B cell (primary cell): Measurements from ENCODE around the gene F13B. TPM values are rescaled to one million over a fixed set of nuclear protein-coding genes. Genes with fewer than 3 reads are reported as not detected.
"Not testable (repeated sequence)": the region's sequence is repeated elsewhere in the genome, so short reads cannot be mapped to it uniquely, and the experiment has no call there.

Source experiments
- ATAC-seq: fragments of 200-7000 bp; cut with Tn5 transposase; one replicate; pipeline ENCODE4 v1.10.0; 2021; ENCODE audit warnings: low read depth, mild to moderate bottlenecking, moderate number of reproducible peaks, moderate library complexity
- CTCF ChIA-PET: fragments of 350-600 bp; sonication (Branson Sonifier 250); formaldehyde crosslinking; loops from one replicate; lab custom pipeline; 2021; ENCODE audit warnings: antibody characterized with exemption, inconsistent platforms; lab: Charles Lee
- POLR2A ChIA-PET: fragments of 350-600 bp; sonication (Branson Sonifier 250); formaldehyde crosslinking; loops from one replicate; lab custom pipeline; 2021; ENCODE audit warnings: antibody characterized with exemption; lab: Charles Lee
- DNase-seq: peaks from one replicate; pipeline ENCODE4 v3.0.0; 2013
- H2AFZ ChIP-seq: 2 replicates; pipeline ENCODE4 v1.6.1; 2012; ENCODE audit warnings: mild to moderate bottlenecking, low read depth, low read length; ENCODE audit not compliant: insufficient read depth, poor library complexity, severe bottlenecking
- H3K27ac ChIP-seq, 2 donors: 1 replicate in 1 of 2; 2 replicates in 1 of 2; pipeline ENCODE4 v1.5.1; 2012 to 2013; ENCODE audit warnings: low read length in 2 of 2, mild to moderate bottlenecking in 2 of 2, moderate library complexity in 1 of 2
- H3K27me3 ChIP-seq, 4 experiments: fragments of 200-600 bp in 1 of 4; sonication (generic) in 1 of 4; replicated peaks in 1 of 4; 1 replicate in 2 of 4; 2 replicates in 2 of 4; pipeline versions ENCODE4 v1.6.1 to v1.7.0; 2013 to 2016; ENCODE audit warnings: low read length in 3 of 4, mild to moderate bottlenecking in 2 of 4, mixed read lengths in 1 of 4, moderate library complexity in 1 of 4; ENCODE audit not compliant: insufficient read depth in 4 of 4, control insufficient read depth in 3 of 4; ENCODE audit errors: control extremely low read depth in 1 of 4
- H3K36me3 ChIP-seq, 2 experiments: replicated peaks in 1 of 2; 1 replicate in 1 of 2; 2 replicates in 1 of 2; pipeline versions ENCODE4 v1.6.1 to v1.7.1; 2013; ENCODE audit warnings: low read length in 1 of 2; ENCODE audit not compliant: insufficient read depth in 2 of 2, control insufficient read depth in 1 of 2; ENCODE audit errors: control extremely low read depth in 1 of 2, extremely low read depth in 1 of 2
- H3K4me1 ChIP-seq, 2 donors: fragments of 200-600 bp in 1 of 2; sonication (generic) in 1 of 2; 1 replicate in 1 of 2; 2 replicates in 1 of 2; pipeline versions ENCODE4 v1.5.1 to v1.6.1; 2013 to 2017; ENCODE audit warnings: low read length in 2 of 2; ENCODE audit not compliant: control insufficient read depth in 2 of 2, insufficient read depth in 2 of 2
- H3K4me2 ChIP-seq: replicated peaks from 2 replicates; pipeline ENCODE3; 2012; ENCODE audit warnings: mild to moderate bottlenecking, low read depth, low read length; ENCODE audit not compliant: poor library complexity, severe bottlenecking
- H3K4me3 ChIP-seq, 5 experiments: fragments of 200-600 bp in 1 of 5; sonication (generic) in 1 of 5; 1 replicate in 3 of 5; 2 replicates in 2 of 5; pipeline versions ENCODE4 v1.5.1 to v1.7.0; 2011 to 2016; ENCODE audit warnings: low read length in 4 of 5, mild to moderate bottlenecking in 4 of 5, low read depth in 2 of 5, control low read depth in 1 of 5, moderate library complexity in 1 of 5; ENCODE audit not compliant: insufficient read depth in 1 of 5; ENCODE audit errors: control extremely low read depth in 1 of 5, extremely low read depth in 1 of 5
- H3K79me2 ChIP-seq: fragments of 200-600 bp; sonication (generic); one replicate; pipeline ENCODE4 v1.6.0; 2016; ENCODE audit warnings: low read length; ENCODE audit not compliant: control insufficient read depth, insufficient read depth
- H3K9ac ChIP-seq: fragments of 200-600 bp; sonication (generic); 2 replicates; pipeline ENCODE4 v1.6.1; 2017; ENCODE audit warnings: mild to moderate bottlenecking, low read length, moderate library complexity
- H3K9me3 ChIP-seq, 3 donors: one replicate each; pipeline versions ENCODE4 v1.6.1 to v1.7.1; 2013; ENCODE audit warnings: low read length in 2 of 3; ENCODE audit not compliant: control insufficient read depth in 2 of 3, insufficient read depth in 1 of 3; ENCODE audit errors: control extremely low read depth in 1 of 3
- H4K20me1 ChIP-seq: 2 replicates; pipeline ENCODE4 v1.6.0; 2012; ENCODE audit warnings: mild to moderate bottlenecking, low read length; ENCODE audit not compliant: insufficient read depth, control insufficient read depth, poor library complexity, severe bottlenecking
- H3K27ac Mint-ChIP-seq: one replicate; pipeline ENCODE4 v1.8.0; 2021; ENCODE audit warnings: mixed read lengths
- H3K27me3 Mint-ChIP-seq: one replicate; pipeline ENCODE4 v1.8.0; 2021; ENCODE audit warnings: mixed read lengths
- H3K4me1 Mint-ChIP-seq: one replicate; pipeline ENCODE4 v1.8.0; 2021; ENCODE audit warnings: mixed read lengths
- H3K4me3 Mint-ChIP-seq: one replicate; pipeline ENCODE4 v1.8.0; 2021; ENCODE audit warnings: mixed read lengths
- H3K9me3 Mint-ChIP-seq: one replicate; pipeline ENCODE4 v1.8.0; 2022; ENCODE audit warnings: mixed read lengths; ENCODE audit not compliant: insufficient read depth
- CTCF ChIP-seq: fragments of 200-600 bp; IDR thresholded peaks from one replicate; pipeline ENCODE4 v1.8.0; 2022; ENCODE audit warnings: antibody characterized with exemption, mild to moderate bottlenecking
- EZH2 ChIP-seq: IDR thresholded peaks from 2 replicates; pipeline ENCODE4 v1.6.1; 2012; ENCODE audit warnings: borderline replicate concordance, low read depth, mild to moderate bottlenecking, moderate library complexity, low read length; ENCODE audit not compliant: insufficient read depth, poor library complexity, severe bottlenecking
- WGBS: methylation state at CpG from one replicate; pipeline ENCODE4 v1.1.5; 2013; ENCODE audit warnings: missing lambda C conversion rate; ENCODE audit not compliant: insufficient coverage; 5-methylcytosine and 5-hydroxymethylcytosine counted together
- intact Hi-C: fragments of 100-400 bp; cut with micrococcal nuclease; formaldehyde crosslinking; loops from one replicate; pipeline ENCODE4 v1.10.0; 2022
- polyA plus RNA-seq: library from polyadenylated mRNA; depleted of rRNA; stranded (reverse); fragments of >200 nt; gene quantifications from 2 replicates; pipeline ENCODE4 v1.2.3, GENCODE V29; 2012
- total RNA-seq, 2 donors: library from RNA; stranded (reverse); fragments of 120-200 nt in 1 of 2; gene quantifications; 1 replicate in 1 of 2; 2 replicates in 1 of 2; pipeline versions ENCODE4 v1.2.3 to v1.2.4, GENCODE V29; 2013 to 2022

F13B gene
- total and polyA plus RNA-seq, 2 donors (not counting 1 experiment from before 2014, with no cell fraction given) = not detected

DNA sequence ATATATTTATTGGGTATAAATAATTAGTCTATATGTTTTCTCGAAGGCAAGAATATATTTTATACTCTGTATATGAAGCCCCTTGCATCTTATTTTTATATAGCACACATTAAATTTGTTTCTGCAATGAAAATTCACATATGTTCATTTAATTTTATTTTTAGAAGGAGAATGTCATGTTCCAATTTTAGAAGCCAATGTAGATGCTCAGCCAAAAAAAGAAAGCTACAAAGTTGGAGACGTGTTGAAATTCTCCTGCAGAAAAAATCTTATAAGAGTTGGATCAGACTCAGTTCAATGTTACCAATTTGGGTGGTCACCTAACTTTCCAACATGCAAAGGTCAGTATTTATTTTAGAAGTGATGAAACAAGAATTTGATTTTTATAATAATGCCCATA is 73.1 kb downstream of the F13B start:
- Histone ChIP-seq H3K4me3 (no peak overlapping the region), H3K79me2 (no peaks in the 10 kb centered on the region), H3K27me3 (no peaks in the 10 kb centered on the region), H3K4me1 (no peaks in the 10 kb centered on the region), H3K9ac (no peak overlapping the region), H4K20me1 (no peaks in the 10 kb centered on the region), H3K36me3 (no peaks in the 10 kb centered on the region), H3K4me2 (no peak overlapping the region), H3K27ac (no peak overlapping the region), H2AFZ (no peak overlapping the region), H3K9me3 (peaks cover 0 to 6% (median 0%) of the 10 kb centered on the region in 3 donors)
- no peaks in the 10 kb centered on the region for H3K27me3 Mint-ChIP-seq
- no CpG with 5 or more reads among the region's 2 CpGs for WGBS
- CTCF ChIA-PET = no interaction called here
- H3K9me3 Mint-ChIP-seq = peaks cover 3% of the 10 kb centered on the region
- DNase-seq (no peak), ATAC-seq (no peak)
- no peak overlapping the region for H3K4me3 Mint-ChIP-seq
- intact Hi-C loops = no loop called here
- H3K27ac Mint-ChIP-seq = no peak overlapping the region
- POLR2A ChIA-PET = no interaction called here
- no peaks in the 10 kb centered on the region for H3K4me1 Mint-ChIP-seq
- TF ChIP-seq CTCF (no peak), EZH2 (no peak)

- POLR2A ChIA-PET = not testable (repeated sequence)
Measured at GRCh38 chr1:196991919-196992651, 75.0 kb downstream of the F13B start.

More at GRCh38 chr1:196991919-196992651, 75.0 kb downstream of the F13B start:
- H4K20me1 ChIP-seq, H3K9ac ChIP-seq, H3K4me1 Mint-ChIP-seq, H3K4me1 ChIP-seq, DNase-seq, H3K4me3 ChIP-seq, H3K27me3 Mint-ChIP-seq, H2AFZ ChIP-seq, H3K27ac ChIP-seq, H3K27ac Mint-ChIP-seq, H3K36me3 ChIP-seq, H3K4me3 Mint-ChIP-seq, H3K27me3 ChIP-seq, H3K4me2 ChIP-seq, H3K79me2 ChIP-seq, H3K9me3 ChIP-seq, CTCF ChIA-PET, ATAC-seq, intact Hi-C loops, H3K9me3 Mint-ChIP-seq: not testable (repeated sequence)
- WGBS = 68% methylated on average over 4 of the region's 11 CpGs

Other genes with a start within 250 kb of the F13B start
- gene CFHR1, start 247.5 kb downstream of the F13B start, total RNA-seq = not detected in 2 replicates
- not detected in 2 replicates for gene CFHR1, start 247.5 kb downstream of the F13B start, polyA plus RNA-seq
- not detected in 2 replicates for gene CFHR4, start 179.2 kb downstream of the F13B start, total RNA-seq
- gene CFHR4, start 179.2 kb downstream of the F13B start, polyA plus RNA-seq = not detected in 2 replicates
- gene CFHR2, start 123.5 kb downstream of the F13B start, total RNA-seq = not detected in 2 replicates
- gene CFHR2, start 123.5 kb downstream of the F13B start, polyA plus RNA-seq = not detected in 2 replicates
- gene CFHR5, start 89.7 kb downstream of the F13B start, total RNA-seq = not detected in 2 replicates
- gene CFHR5, start 89.7 kb downstream of the F13B start, polyA plus RNA-seq = not detected in 2 replicates
- gene ASPM, start 79.4 kb upstream of the F13B start, total RNA-seq = 0.19 and 0.27 TPM in 2 replicates
- gene ASPM, start 79.4 kb upstream of the F13B start, polyA plus RNA-seq = 0.13 and 0.14 TPM in 2 replicates
- 12.4 and 13.6 TPM in 2 replicates for gene ZBTB41, start 134.0 kb upstream of the F13B start, total RNA-seq
- gene ZBTB41, start 134.0 kb upstream of the F13B start, polyA plus RNA-seq = 1.4 and 3.2 TPM in 2 replicates
- 0.22 TPM in 1 of 2 replicates, not detected in the other for gene CRB1, start 201.0 kb upstream of the F13B start, total RNA-seq
- 0.04 and 0.15 TPM in 2 replicates for gene CRB1, start 201.0 kb upstream of the F13B start, polyA plus RNA-seq